Islet of Langerhans (tissue), 1 donor: Measurements from ENCODE around the gene LRCOL1.

Source experiments
- FAIRE-seq: peaks from one replicate; lab custom pipeline; 2011; peaks lifted over from hg19 to GRCh38; lab: Jason Lieb, UNC

The LRCOL1 gene

DNA sequence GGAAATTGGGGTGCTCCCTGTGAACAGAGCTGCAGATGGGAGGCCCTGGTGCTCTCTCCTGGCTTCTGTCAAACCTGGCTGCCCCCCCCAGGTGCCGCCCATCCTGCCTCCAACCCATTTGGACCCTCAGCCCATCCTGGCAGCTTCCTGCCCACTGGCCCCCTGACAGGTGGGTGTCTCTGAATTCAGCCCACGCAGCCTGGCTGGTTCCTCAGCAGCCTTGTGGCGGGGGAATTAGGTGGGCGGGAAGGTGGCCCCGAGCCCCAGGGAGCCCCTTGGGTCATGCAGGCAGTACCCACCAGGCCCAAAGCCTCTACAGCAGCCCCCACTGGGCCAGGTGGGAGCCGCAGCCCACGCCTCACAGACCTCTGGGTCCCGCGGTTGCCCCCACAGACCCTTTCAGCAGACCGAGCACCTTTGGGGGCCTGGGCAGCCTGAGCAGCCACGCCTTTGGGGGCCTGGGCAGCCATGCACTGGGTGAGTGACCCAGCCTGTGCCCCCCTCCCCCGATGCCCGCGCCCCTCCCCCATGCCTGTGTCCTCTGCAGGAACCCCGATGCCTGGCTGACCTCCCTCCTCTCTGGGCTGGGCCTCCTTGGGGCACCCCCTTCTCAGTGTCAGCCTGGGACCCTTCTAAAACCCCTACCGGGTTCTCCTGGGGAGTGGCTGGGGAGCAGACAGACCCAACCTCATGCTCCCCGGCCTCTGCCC is 28.9 kb downstream of the LRCOL1 start:
- FAIRE-seq = no peak

DNA sequence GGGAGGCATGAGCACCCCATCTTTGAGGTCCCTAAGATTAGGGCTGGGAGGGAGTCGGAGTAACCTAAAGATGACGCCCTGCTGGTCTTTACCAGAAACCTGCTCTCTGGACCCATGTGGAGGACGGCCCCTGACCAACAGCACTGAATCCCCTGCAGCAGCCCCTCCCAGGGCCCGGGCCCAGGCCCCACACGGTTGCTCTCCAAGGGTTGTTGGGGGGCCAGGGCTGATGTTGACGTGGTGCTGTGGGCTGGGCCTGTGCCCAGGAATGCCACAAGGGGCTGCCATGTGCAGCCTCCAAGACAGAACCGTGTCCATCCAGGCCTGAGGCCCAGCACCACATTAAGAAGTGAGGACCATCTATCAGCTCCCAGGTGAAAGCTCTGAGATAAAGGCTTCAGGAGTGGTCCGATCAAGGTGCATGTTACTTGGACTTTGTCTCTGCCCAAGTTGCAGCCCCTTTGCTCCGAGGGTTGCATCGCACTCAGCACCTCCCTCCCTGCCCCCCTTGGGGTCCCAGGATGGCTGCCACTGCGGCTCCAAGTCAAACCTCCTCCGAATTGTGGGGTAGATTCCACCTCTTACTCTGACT is 29.6 kb downstream of the LRCOL1 start:
- no peak for FAIRE-seq

DNA sequence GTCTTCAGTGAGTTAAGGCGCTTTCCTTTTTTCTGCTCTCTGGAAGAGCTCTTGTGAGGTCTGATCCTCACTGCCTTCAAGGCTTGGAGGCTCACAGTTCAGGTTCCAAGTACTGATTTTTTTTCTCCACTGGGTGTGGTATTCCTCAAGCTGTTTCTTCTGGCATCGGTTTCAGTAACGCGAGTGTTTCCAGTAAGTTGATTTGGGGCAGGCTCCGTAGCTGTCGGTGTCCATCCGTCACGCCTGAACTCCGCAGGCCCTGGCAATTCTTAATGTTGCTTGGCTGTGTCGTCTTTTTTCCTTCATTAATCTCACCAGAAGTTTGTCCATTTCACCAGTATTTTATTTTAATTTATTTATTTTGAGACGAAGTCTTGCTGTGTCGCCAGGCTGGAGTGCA is 30.6 kb downstream of the LRCOL1 start:
- FAIRE-seq = no peak

DNA sequence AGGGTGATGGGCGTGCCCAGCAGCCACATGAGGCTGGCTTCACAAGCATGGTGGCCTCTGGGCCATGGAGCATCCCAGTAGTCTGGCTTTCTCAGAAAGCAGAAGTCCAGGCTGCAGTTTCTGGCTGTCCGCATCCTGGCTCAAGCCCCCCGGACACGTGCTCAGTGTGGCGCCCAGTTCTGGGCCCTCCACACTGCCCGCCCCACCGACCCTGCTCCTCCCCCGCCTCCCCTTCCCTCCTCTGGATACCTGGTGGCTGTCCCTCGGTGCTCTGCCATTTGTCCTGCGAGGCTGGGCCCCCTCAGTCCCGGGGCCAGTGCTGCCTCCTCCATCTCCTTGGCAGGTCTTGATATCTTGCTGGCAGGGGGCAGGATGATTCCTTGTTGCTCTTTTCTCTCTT is 31.6 kb downstream of the LRCOL1 start:
- no peak for FAIRE-seq

DNA sequence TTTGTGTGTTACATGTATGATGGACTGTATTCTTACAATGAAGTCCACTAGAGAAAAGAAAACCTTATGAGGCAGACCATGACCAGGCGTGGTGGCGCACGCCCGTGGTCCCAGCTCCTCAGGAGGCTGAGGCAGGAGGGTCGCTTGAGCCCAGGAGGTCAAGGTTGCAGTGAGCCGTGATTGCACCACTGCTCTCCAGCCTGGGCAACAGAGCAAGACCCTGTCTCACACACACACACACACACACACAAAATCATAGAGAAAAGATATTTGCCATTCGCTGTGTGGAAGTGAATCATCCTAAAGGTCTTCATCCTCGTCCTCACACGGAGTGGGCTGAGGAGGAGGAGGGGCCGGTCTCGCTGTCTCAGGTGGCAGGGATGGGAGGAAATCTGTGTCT is 32.3 kb downstream of the LRCOL1 start:
- no peak for FAIRE-seq

DNA sequence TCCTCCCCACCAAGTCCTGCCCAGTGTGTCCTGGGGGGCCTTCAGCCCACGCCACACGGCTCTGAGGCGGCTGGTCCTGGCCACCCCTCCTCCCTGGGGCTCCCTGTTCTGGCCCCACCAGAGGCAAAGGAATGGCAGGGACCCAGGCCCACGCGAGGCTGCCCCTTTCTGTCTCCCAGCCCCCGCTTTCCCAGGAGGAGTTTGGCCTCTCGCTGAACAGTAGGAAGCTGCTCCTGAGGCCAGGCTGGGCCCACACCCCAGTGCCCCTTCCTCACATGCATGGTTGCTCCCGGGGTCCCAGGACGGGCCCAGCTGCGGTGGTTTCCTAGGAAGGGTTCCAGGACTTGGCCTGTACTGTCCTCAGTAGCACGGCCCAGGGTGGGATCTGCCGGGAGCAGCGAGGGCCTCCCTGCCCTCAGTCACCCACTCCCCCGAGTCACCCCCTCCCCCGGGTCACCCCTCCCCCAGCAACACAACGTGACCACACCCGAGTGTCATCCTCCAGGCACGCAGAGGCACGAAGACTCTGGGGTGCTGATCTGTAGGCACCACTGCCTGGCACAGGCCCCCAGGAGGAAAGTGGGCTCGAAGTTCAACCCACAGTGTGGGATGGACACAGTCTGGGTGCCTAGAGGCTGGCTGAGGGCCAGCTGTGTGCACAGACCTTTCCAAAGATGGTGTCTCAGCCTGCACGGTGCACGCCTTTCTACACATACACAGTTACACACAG is 33.0 kb downstream of the LRCOL1 start:
- no peak for FAIRE-seq

DNA sequence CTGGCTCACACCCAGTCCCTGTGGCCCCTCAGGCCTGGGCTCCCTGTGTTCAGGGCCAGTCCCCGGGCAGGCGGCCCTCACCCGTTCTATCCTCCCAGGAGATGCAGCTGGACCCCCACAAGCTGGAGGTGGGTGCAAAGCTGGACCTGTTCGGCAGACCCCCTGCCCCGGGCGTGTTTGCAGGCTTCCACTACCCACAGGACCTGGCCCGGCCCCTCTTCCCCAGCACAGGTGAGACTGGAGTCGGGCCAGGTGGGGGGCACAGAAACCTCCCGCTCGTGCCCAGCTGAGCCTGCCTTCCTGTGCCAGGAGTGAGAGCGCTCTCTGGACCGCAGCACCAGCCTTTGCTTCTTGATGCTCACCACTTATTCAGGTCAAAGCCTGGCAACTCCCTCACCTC is 33.7 kb downstream of the LRCOL1 start:
- no peak for FAIRE-seq

DNA sequence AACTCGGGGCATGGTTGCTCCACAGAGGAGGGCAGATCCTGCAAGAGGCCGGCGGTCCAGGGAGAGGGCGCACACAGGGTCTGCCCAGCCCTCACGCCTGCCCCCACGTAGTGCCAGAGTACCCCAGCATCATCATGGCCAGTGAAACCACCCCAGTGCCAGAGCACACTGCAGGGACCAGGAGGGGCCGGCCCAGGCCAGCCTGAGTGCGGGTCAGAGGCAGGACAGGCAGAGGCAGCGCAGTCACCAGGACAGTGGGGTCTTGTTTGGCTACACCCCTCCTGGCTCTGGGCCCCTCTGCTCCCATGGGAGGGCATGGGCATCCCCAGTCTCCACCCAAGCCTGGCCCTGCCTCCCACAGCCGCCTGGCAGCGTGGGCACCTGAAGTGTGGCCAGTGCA is 34.7 kb downstream of the LRCOL1 start:
- no peak for FAIRE-seq

DNA sequence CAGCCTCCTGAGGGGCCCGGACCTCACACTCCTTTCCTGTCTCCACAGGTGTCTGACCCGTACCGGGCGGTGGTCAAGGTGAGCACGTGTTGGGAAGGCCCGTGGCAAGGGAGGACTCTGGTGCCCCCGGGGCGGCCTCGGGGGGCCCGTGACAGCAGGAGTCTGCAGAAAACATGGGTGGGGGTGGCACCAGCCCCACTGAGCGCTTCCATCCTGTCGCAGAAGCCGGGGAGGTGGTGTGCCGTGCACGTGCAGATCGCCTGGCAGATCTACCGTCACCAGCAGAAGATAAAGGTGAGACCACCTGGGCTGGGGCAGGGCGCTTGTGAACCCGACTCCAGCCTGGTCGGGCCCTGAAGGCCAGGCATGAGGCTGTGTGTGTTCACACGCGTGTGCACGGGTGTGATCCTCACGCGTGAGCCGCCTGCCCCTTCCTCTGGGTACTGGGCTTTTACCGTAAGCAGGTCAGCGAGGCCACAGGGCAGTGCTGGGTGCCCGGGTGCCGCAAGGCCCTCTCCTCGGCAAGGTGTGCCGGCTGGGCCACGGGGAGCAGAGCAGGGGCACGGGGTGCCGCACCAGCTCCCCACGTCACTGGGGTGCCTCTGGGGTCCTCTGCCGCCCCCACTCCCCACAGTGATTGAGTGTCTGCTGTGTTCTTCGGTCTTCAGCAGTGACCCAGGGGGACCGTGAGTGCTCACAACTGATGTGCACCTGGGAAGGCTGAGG is 35.9 kb downstream of the LRCOL1 start:
- FAIRE-seq = no peak

DNA sequence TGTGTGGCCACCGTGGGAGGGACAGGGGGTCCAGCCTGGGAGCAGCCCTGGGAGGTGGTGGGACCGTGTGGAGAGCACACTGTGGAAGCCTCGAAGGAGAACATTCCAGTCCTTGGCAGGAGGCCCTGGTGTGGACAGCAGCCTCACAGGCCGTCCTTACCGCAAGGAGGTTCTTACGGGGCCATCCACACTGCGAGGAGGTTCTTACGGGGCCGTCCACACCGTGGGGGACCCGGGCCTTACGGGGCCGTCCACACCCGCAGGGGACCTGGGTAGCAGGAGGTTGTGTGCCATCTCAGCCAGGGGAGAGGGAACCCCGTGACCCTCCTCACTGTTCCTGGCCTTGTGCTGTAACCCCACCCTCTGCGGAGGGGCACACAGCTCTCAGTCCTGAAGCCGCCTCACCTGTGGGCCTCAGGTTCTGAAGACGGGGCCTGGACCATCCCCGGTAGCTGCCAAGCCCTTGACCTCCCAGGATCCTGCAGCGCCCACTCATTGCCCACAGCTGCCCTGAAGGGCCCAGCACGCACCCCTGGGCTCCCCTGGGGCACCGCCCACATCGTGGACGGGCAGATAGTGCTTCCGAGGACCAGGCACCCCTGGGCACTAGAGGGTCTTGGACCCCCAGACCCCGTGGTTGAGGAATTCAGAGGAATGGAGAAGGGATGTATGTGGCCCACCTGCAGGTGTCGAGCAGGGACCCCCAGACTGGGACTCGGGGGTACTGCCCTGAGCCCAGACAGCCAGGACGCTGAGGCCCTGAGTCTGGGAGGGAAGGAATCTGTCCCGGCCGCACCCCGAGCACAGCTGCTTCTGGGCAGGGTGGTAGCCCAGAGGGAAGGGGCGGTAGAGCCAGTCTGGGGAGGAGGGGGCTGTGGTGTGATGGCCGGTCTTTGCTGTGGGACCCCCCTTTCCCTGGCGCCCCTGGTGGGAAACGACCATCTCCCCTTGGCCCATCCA is 37.3 kb downstream of the LRCOL1 start:
- FAIRE-seq = no peak

DNA sequence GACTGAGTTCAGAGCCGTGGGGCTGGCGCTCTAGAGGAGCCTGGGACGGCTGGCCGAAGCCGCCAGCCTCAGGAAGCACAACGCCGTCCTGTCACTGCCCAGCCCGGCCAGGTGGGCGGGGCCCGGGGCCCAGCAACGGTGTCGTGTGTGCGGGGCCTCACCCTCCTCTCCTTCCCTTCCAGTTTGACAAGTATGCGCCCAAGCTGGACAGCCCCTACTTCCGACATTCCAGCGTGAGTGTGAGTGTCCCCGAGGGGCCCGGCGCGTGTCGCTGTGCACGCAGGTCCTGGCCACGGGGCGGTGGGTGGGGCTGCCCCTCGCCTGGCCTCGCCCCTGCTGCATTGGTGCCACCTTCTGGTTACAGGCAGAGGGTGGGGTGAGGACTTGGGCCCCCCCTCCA is 38.3 kb downstream of the LRCOL1 start:
- FAIRE-seq = no peak

DNA sequence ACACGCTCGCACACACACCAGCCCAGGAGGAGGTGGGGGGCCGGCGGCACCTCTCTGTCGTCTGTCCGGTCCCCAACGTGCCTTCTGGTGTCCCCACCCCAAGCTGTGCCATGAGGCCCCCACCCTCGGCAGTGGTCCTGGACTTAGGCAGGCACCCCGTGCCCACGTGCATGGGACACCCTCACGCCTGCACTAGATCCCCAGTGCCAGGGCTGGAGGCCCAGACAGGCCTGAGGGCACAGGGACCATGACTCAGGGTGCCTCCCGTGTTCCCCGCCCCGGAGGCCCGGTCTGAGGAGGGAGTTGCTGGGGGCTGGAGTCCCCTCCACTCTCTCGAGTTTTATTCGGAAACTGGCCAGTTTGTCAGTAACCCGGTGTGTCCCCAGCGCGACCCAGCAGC is 38.8 kb downstream of the LRCOL1 start:
- FAIRE-seq = no peak

DNA sequence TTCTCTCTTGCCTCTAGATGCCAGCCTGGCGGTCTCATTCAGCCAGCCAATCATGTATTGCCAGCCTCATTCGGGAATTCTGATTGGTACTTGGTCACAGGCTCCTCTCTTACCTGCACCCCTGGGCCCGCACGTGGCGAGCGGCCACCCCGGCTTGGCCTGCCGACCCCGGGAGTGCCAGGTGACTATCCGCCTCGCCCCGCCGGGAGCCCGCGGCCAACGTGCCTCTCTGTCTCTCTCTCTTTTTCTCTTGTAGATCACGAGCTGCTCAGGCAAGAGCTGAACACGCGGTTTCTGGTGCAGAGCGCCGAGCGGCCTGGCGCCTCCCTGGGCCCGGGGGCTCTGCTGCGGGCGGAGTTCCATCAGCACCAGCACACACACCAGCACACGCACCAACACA is 39.3 kb downstream of the LRCOL1 start:
- no peak for FAIRE-seq

DNA sequence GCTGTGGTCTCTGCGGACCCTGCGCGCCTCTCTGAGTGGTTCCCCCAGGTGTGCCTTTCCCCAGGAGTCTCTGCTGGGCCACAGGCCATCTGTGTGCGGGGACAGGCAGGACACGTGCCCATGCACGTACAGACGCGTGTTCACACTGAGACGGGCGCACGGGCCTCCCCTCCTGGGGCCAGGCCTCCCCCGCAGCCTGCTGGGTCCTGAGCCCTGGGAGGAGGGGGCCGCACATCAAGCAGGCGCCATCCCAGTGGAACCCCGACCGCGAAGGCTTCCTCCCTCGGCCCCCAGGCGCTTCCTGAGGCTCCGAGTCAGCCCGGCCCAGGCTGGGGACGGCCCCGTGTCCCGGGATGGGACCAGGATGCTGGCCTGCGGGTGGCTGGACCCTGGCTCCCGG is 39.7 kb downstream of the LRCOL1 start:
- no peak for FAIRE-seq

DNA sequence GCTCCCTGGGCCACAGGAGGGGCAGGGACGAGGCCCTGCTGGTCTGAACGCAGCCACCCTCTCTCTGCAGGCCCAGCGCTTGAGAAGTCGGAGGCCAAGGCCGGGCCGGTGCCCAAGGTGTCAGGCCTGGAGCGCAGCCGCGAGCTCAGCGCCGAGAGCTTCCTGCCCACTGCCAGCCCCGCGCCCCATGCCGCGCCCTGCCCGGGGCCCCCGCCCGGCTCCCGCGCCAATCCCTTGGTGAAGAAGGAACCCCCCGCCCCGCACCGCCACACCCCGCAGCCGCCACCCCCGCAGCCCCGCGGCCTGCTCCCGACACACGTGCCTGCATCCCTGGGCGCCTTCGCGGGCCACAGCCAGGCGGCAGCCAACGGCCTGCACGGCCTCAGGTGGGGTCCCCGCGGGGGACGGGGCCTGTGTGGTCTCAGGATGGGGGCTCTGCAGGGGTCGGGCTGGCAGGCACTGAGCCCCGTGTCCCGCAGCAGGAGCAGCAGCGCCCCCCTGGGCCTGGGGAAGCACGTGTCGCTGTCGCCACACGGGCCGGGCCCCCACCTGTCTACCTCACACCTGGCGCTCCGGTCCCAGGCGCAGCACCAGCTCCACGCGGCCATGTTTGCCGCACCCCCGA is 40.4 kb downstream of the LRCOL1 start:
- FAIRE-seq = no peak

DNA sequence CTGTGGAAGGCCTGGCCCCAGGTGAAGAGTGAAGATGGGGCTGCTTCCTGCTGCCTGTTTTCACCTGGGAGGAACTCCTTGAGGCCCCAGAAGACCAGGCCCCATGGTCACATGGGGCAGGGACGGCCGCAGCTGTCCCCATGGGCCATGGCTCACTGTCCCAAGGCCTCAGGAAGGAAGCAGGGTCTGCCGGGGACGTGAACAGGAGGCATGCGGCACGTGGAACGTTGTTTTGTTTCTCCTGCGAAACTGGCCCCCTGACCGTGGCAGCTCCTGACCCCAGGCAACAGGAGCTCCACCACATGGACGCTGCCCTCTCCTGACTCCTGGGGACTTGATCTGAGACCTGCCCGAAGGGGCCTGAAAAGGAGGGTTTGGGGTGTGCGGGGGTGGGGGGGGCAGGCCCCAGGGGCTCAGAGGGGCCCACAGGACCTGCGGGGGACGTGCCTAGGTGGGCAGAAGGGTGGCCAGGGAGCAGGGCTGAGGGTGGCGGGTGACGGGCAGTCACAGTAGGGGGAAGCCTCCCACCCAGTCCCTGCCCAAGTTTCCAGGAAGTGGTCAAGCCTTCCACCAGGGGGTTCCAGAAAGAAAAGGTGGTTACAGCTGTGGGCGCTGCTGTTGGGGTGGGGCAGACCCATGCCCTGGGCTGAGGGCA is 41.4 kb downstream of the LRCOL1 start:
- FAIRE-seq = no peak

DNA sequence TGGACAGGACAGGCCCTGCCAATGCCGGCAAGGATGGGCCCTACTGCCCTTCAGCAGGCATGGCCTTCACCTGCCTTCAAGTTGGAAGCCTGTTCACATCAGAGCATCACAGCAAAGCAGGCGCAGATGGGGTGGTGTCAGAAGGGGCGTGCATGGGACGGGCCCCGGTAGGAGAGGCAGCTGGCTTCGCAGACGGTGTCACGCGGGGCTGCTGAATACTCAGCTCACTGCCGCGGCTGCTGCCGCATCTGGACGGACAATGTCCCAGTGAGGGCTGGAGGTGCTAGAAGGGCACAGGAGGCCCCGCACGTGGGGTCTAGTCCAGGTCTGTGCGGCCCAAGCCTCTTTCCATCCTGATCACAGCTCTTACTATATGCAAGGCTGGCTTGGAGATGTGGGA is 42.1 kb downstream of the LRCOL1 start:
- no peak for FAIRE-seq

DNA sequence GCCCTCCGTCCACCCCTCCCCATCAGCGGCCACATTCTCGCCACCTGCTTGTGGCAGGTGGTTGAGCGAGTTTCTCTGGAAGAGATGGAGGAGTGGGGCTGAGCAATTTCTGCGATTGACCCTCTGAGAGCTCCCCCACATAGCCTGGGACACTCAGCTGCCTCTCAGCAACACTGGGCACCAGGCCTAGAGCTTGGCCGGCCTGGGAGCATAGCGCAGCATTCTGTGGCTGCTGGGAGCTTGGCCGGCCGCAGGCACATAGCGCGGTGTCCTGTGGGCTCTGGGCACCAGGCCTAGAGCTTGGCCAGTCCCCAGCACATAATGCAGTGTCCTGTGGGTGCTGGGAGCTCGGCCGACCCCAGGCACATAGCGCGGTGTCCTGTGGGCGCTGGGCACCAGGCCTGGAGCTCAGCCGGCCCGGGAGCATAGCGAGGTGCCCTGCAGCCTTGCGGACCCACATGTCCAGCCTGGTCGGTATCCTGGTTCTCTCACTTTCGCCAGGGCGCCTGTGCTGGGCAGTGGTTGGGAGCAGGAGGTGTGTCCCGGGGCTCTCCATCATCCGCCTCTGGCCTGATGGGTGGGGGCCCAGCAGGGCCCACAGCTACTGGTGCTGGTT is 43.8 kb downstream of the LRCOL1 start:
- no peak for FAIRE-seq

DNA sequence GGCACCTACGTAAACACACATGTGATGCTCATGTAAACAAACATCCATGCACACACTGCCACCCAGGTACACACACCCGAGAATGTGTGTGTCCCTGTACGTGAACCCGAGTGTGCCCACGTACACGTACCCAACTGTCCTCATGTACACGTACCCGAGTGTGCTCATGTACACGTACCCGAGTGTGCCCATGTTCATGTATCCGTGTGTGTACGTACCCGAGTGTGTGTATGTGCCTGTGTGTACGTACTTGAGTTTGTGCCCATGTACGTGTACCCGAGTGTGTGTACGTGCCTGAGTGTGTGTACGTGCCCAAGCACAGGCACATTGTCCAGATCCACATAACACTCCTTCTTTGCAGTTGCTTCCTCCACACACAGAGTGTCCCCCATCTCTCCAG is 45.0 kb downstream of the LRCOL1 start:
- no peak for FAIRE-seq

DNA sequence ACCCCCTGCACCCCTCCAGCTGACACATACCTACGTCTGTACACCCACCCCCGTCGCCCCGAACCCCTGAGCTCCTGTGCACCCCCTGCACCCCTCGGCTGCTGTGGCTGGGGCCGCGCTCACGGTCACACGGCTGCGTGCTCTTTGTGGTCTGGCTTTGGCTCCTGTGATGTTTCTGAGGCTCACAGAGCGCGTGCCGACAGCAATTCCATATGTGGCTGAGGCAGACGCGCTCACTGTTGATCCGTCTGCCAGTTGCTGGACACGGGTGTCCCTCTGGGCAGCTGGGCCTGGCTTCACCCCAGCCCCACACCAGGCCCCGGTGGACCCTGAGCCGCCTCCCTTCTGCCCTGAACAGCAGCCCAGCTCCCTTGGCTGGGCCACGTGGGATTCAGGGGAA is 46.5 kb downstream of the LRCOL1 start:
- FAIRE-seq = no peak
